Thyroid gland (tissue), 4 donors: ENCODE data around the gene GOLPH3L. TPM values are rescaled to one million over a fixed set of nuclear protein-coding genes. Genes with fewer than 3 reads are reported as not detected.

Experiments used
- DNase-seq, 2 donors: peaks; one replicate each; pipeline ENCODE4 v3.0.0-alpha.2; 2019
- H3K27ac ChIP-seq, 3 donors: fragments of 200-600 bp; sonication (generic); 1 replicate in 2 of 3; 2 replicates in 1 of 3; pipeline ENCODE4 v1.5.1; 2016 to 2019; ENCODE audit warnings: mild to moderate bottlenecking in 1 of 3, moderate library complexity in 1 of 3
- H3K27me3 ChIP-seq: fragments of 200-600 bp; sonication (generic); one replicate; pipeline ENCODE4 v1.5.1; 2019
- H3K36me3 ChIP-seq, 2 donors: fragments of 200-600 bp; sonication (generic); one replicate each; pipeline ENCODE4 v1.5.1; 2016 to 2019
- H3K4me1 ChIP-seq, 2 donors: fragments of 200-600 bp; sonication (generic); one replicate each; pipeline ENCODE4 v1.5.1; 2017 to 2019
- H3K4me3 ChIP-seq, 3 donors: fragments of 200-600 bp; sonication (generic); replicated peaks in 1 of 3; 1 replicate in 2 of 3; 2 replicates in 1 of 3; pipeline ENCODE4 v1.5.1; 2016; ENCODE audit warnings: mild to moderate bottlenecking in 1 of 3
- H3K9me3 ChIP-seq: fragments of 200-600 bp; sonication (generic); one replicate; pipeline ENCODE4 v1.5.1; 2017
- POLR2A ChIP-seq, 2 donors: fragments of 450-650 bp; IDR thresholded peaks; one replicate each; pipeline ENCODE4 v1.6.1; 2017; ENCODE audit warnings: antibody characterized with exemption in 2 of 2, mild to moderate bottlenecking in 2 of 2, moderate library complexity in 1 of 2
- WGBS, 2 donors: methylation state at CpG; one replicate each; pipeline ENCODE4 v1.1.5; 2017; 5-methylcytosine and 5-hydroxymethylcytosine counted together
- intact Hi-C: fragments of 100-400 bp; cut with DNase I; formaldehyde crosslinking; loops from one replicate; pipeline ENCODE4 v1.15.1; 2023
- total RNA-seq, 4 donors: library from RNA; depleted of rRNA; stranded (reverse); fragments of >200 nt; gene quantifications; one replicate each; pipeline ENCODE4 v1.2.3, GENCODE V29; 2016
- TF ChIP-seq, protein P1 (sequence below), 6 experiments: fragments of 200-600 bp in 3 of 6; fragments of 450-650 bp in 3 of 6; sonication (generic) in 3 of 6; IDR thresholded peaks; one replicate each; pipeline ENCODE4 v1.5.1; 2016 to 2019; ENCODE audit warnings: antibody characterized with exemption in 6 of 6, mild to moderate bottlenecking in 2 of 6, inconsistent platforms in 1 of 6, moderate library complexity in 1 of 6

GOLPH3L gene
- total RNA-seq, 4 donors from 2014 or later = 36.3 to 44.1 (median 39.2) TPM

GRCh38 chr1:150615346-150616201 lies 81.4 kb downstream of the GOLPH3L start:
- WGBS, 2 donors = 93 to 94% methylated on average over 12 of the region's 12 CpGs
- H3K4me3 ChIP-seq = no peak overlapping the region
- intact Hi-C loops = no loop called here
- no peaks in the 10 kb centered on the region for H3K9me3 ChIP-seq
- peaks cover 0 to 13% of the 10 kb centered on the region in 2 donors for H3K36me3 ChIP-seq
- H3K27ac ChIP-seq = peak overlapping the region in 1 of 3 donors; percentile 41
- TF ChIP-seq, protein P1, sequence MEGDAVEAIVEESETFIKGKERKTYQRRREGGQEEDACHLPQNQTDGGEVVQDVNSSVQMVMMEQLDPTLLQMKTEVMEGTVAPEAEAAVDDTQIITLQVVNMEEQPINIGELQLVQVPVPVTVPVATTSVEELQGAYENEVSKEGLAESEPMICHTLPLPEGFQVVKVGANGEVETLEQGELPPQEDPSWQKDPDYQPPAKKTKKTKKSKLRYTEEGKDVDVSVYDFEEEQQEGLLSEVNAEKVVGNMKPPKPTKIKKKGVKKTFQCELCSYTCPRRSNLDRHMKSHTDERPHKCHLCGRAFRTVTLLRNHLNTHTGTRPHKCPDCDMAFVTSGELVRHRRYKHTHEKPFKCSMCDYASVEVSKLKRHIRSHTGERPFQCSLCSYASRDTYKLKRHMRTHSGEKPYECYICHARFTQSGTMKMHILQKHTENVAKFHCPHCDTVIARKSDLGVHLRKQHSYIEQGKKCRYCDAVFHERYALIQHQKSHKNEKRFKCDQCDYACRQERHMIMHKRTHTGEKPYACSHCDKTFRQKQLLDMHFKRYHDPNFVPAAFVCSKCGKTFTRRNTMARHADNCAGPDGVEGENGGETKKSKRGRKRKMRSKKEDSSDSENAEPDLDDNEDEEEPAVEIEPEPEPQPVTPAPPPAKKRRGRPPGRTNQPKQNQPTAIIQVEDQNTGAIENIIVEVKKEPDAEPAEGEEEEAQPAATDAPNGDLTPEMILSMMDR (IDR thresholded peaks at IDR 0.05) = no peak
- TF ChIP-seq POLR2A (IDR thresholded peaks at IDR 0.05) = no peak
- H3K27me3 ChIP-seq = no peaks in the 10 kb centered on the region
- peaks cover 35 to 49% of the 10 kb centered on the region in 2 donors for H3K4me1 ChIP-seq
- no peak for DNase-seq

DNA sequence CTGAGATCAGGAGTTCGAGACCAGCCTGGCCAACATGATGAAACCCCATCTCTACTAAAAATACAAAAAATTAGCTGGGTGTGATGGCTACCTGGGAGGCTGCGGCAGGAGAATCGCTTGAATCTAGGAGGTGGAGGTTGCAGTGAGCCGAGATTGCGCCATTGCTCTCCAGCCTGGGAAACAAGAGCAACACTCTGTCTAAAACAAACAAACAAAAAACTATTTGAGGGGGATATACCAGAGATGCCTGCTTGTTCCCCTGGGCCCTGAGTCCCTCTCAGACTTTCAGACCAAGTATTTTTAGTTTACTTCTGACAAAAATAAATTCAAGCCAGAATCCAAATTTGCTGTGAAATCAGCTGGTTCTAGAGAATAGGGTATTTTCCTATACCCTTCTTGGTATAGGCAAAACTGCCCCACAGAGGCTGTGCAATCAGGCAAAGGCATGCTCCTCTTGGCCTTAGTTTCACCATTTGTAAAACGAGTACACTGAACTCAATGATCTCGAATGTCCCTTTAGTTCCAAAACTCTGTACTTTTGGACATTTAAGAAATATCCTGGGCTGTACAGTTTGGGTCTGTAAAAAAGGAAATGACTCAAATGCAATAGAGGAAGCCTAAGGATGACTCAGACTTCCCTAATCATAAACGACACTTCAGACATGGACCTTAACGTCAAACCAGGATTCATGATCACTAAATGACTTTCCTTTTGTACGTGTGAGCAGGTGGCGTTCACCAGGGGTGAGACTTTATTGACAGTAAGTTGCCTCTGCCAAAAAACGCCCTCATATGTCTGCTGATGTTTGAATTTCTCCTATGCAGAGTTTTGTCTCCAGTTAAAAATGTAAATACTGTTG lies 83.7 kb downstream of the GOLPH3L start:
- no peak for TF ChIP-seq POLR2A (IDR thresholded peaks at IDR 0.05)
- TF ChIP-seq, protein P1 (IDR thresholded peaks at IDR 0.05) = no peak
- no peak overlapping the region for H3K4me3 ChIP-seq
- peaks cover 0 to 3% of the 10 kb centered on the region in 2 donors for H3K36me3 ChIP-seq
- no peaks in the 10 kb centered on the region for H3K27me3 ChIP-seq
- H3K4me1 ChIP-seq = peaks cover 22 to 46% of the 10 kb centered on the region in 2 donors
- 69 to 72% methylated on average over 12 of the region's 12 CpGs for WGBS, 2 donors
- peak overlapping the region; percentile 43 to 87 (median 86) for H3K27ac ChIP-seq
- intact Hi-C loops = no loop called here
- no peak for DNase-seq
- H3K9me3 ChIP-seq = no peaks in the 10 kb centered on the region

DNA sequence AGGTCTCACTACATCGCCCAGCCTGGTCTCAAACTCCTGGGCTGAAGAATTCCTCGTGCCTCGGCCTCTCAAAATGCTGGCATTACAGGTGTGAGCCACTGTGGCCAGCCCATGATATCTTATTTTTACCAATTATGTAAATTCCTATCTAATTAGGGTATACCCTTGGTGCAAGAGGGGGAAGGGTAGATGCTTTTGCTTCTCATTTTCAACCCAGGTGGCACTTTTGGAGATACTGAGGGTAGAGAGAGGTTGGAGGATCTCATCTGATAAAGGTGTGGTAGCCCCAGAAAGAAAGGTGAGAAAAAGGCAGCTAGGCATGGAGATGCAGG lies 85.0 kb downstream of the GOLPH3L start:
- Histone ChIP-seq H3K27ac (peak overlapping the region; percentile 42 to 87 (median 86)), H3K4me1 (peaks cover 22 to 46% of the 10 kb centered on the region in 2 donors), H3K36me3 (peaks cover 0 to 3% of the 10 kb centered on the region in 2 donors), H3K9me3 (no peaks in the 10 kb centered on the region), H3K4me3 (no peak overlapping the region), H3K27me3 (no peaks in the 10 kb centered on the region)
- no peak for TF ChIP-seq POLR2A (IDR thresholded peaks at IDR 0.05)
- TF ChIP-seq, protein P1 (IDR thresholded peaks at IDR 0.05) = no peak
- intact Hi-C loops = no loop called here
- 98 to 99% methylated on average over 3 of the region's 3 CpGs for WGBS, 2 donors
- no peak for DNase-seq

GRCh38 chr1:150610576-150610975 lies 86.4 kb downstream of the GOLPH3L start:
- Histone ChIP-seq H3K27me3 (no peaks in the 10 kb centered on the region), H3K36me3 (no peaks in the 10 kb centered on the region), H3K4me3 (no peak overlapping the region), H3K27ac (peak overlapping the region; percentile 42 to 87 (median 86)), H3K9me3 (no peaks in the 10 kb centered on the region), H3K4me1 (peaks cover 22 to 46% of the 10 kb centered on the region in 2 donors)
- TF ChIP-seq, protein P1 (IDR thresholded peaks at IDR 0.05) = no peak
- TF ChIP-seq POLR2A (IDR thresholded peaks at IDR 0.05) = no peak
- no peak for DNase-seq
- 96 to 97% methylated on average over 4 of the region's 4 CpGs for WGBS, 2 donors
- intact Hi-C loops = no loop called here
